ENCODE measurements around the gene CD8B.
"Not testable (repeated sequence)": the region's sequence is repeated elsewhere in the genome, so short reads cannot be mapped to it uniquely, and the experiment has no call there.

Gene CD8B

DNA sequence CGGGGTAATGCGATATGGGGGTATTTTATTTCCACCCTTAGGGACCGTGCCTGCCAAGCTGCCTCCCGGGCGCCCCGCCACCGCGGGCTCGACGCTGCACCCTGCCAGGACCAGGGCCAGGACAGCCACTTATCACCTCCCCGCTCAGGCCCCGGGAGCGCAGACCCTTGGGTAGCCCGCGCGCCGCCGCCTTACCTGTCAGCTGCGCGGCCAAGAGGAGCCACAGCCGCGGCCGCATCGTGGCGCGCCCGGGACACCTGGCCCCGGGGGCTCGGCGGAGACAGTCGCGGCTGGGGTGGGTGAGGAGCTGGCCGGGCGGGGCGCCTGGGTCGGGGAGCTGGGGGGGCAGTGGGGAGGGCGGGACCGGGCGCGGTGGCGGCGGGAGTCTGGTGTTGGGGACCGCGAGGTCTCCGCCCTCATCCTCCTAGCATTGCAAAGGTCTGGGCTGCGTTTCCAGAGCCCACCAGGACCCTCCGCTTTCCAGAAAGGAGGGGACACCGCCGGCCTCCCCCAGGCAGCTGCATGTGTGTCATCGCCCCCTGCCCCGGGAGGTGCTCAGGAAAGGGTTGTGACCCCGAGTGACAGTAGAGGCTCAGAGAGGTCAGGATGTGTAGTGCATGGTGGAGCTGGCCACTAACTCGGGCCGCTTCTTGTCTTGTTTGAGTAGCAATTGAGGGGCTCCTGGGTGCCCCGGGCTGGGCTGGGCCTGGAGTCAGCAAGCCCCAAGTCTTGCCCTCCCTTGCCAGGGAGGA lies at the start of gene CD8B:
Gene CD8B (minus strand): TSS at position 259 of the 752 bp plus-strand sequence. CDS start 21 bp downstream, at position 238.
- not testable (repeated sequence) for DNase-seq

DNA sequence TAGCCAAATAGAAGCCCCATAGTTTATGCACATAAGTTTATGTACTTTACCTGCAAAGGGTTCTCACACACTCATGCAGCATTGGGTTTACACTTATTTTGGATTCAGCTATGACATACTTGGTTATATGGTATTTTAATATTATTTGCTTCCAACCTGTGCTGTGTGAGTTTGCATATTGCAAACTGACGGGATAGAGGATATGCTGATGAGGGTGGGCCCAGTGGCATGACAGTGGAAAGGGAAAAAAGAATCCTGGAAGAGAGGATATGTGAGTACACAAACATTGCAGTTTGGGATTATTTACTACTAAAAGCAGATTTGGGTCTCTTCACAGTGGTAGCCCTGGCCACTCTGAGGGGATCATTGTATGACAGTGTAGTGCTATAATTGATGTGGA lies 44.2 kb upstream of the CD8B start:
- not testable (repeated sequence) for DNase-seq

DNA sequence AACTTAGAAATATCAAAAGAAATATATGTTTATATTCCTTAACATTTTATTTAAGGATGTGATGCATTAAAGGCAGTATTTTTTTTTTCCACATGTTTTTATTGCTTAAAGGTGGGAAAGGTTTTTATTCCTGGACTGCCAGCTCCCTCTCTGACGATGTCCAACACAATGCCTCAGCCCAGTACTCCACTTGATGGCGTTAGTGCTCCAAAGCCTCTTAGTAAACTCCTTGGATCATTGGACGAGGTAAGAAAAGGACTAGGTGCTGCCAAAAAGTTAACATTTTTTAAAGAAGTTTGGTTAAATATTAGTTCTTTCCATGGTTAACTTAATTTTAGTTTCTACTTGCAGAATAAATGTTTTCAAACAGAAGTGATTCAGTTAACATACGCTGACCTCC lies 39.0 kb upstream of the CD8B start:
- not testable (repeated sequence) for DNase-seq

DNA sequence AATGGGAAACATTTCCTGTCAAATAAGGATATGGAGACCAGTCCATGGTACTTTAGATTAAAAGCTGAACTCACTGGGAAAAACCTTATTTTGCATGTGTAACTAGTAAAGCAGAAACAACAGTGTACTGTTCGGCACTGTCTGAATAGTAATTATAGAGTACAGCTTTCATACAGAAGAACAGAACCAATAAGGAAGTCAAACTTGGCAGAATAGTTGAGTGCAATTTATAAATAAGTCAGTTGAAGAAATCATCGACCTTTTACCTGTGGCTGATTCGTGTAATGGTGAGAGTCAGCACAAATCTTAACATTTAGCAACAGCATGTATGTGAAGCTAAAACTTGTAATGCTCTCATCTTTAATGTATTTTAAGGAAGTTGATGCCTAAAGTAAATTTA lies 24.3 kb upstream of the CD8B start:
- not testable (repeated sequence) for DNase-seq

DNA sequence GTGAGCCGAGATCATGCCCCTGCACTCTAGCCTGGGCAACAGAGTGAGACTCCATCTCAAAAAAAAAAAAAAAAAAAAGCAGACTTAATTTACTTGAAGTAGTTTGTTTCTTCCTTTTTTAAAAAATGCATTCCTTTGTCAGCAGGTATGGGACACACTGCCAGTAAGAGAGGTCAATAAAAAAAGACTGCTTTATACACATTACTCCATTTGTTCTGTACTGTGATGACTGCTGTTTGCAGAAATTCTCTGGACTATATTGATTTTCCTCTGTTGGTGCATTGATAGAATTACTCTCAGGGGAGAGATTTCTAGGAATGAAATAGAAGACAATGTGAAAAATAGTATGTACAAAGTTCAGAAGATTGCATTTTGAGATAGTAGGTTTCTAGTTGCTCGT lies 21.2 kb upstream of the CD8B start:
- not testable (repeated sequence) for DNase-seq

DNA sequence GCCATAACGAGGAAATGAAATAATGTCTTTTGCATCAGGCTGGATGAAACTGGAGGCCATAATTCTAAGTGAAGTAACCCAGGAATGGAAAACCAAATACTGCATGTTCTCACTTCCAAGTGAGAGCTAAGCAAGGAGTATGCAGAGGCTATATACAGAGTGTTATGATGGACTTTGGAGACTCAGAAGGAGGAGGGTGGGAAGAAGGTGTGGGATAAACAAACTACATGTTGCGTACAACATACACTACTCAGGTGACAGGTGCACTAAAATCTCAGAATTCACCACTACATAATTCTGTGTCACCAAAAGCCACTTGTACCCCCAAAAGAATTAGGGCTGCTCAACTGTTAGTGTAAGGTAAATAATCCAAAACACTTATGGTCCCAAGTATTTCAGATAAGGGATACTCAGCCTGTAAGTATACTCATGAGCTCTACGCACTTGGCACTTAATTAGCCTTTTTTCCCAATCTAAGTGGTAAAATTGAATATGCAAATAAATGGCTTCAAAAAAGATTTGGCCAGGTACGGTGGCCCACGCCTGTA lies 20.5 kb upstream of the CD8B start:
- DNase-seq, result not testable (repeated sequence)

DNA sequence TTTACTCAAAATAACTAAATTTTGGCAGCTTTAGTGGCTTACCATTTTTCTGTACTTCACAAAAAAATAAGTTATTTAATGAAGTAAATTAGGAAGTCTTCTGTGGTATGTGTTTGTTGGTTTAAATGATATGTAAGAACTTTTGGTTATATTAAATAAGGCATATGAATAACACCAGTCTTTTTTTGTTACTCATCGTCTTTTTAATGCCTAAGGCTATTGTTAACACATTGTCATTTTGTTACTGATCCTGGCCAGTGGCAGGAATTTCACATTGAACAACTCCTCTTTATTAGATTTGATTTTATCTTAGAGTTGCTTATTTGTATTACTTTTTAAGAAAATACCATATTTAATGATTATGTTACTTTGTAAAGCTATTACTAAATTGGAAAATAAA lies 17.3 kb upstream of the CD8B start:
- not testable (repeated sequence) for DNase-seq

DNA sequence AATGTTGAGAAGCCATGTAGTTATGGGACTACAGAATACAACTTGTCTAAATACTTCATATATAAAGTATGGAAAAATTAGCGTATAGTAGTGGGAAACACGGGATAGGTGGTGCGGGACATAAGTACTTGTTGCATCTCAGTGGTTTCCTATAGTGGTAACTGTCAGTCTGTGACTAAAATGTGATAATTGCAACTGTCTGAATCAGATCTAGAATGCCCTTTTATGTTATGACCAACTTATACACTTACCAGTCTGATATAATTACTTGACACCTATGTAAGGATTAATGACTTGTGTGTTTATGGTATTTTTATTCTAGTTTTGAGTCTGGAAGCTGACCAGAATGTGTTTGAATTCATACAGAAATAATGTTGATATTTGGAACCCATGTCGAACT lies 9.3 kb upstream of the CD8B start:
- DNase-seq, result not testable (repeated sequence)

DNA sequence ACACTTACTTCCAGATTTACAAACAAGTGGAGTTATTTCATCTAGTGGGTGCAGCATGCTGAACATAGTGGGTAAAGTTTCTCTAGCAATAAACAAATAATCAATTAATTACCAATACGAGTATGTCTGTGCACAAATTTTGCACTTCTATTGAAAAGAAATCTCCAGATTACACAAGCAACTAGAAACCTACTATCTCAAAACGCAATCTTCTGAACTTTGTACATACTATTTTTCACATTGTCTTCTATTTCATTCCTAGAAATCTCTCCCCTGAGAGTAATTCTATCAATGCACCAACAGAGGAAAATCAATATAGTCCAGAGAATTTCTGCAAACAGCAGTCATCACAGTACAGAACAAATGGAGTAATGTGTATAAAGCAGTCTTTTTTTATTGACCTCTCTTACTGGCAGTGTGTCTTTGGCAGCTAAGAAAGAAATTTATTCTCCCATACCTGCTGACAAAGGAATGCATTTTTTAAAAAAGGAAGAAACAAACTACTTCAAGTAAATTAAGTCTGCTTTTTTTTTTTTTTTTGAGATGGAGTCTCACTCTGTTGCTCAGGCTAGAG lies 7.3 kb upstream of the CD8B start:
- DNase-seq, result not testable (repeated sequence)

DNA sequence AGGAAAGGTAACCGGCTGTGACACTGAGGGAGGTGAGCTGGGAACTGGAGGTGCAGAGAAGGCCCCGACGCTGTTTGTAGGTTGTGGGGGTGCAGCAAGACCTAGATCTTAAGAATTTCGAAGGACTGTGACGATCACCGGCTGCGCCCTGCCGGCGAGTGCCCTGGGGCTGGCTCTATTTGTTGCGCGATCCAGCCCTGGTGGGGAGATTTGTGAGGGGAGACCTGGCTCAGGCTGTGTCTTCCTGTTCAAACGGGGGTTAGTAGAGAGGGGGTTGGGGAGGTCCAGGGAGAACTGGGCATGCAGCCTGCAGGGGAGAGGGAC lies 656 bp upstream of the CD8B start:
- DNase-seq, result not testable (repeated sequence)

DNA sequence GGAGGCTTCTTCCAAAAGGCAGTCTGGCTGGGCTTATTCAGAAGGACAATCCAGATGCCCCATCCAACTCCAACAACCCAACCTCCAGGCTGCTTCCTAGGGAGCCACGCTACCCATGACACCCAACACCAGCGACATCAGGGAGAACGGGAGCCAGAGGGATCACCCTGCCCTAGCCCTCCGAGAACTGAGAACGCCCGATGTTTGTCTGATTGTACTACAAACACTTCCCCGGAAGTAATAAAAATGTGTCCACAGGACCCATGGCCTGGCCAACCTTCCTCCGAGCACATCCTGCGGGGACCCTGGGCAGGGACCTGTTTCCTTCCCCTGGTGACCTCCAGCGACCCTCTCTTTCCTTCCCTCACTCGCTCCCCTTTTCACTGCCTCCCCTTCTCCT lies 511 bp downstream of the CD8B start:
- not testable (repeated sequence) for DNase-seq

DNA sequence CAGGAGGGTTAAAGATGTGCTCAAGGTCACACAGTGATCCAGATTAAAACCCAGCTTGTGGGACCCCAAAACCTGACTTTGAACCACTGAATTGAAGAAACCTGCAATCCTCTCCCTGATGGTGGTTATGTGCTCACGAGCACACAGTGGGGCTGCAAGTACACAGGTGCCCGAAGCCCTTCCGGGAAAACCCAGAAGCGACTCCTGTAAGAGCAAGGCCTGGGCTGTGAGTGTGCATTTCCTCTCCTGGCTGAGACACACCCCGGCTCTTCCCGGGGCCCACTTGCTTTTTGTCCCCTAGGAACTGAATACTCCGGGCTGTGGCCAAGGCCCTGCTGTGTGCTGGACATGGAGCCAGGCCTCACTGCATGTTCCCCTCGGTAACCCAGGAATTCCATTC lies 1.1 kb downstream of the CD8B start:
- DNase-seq, result not testable (repeated sequence)

DNA sequence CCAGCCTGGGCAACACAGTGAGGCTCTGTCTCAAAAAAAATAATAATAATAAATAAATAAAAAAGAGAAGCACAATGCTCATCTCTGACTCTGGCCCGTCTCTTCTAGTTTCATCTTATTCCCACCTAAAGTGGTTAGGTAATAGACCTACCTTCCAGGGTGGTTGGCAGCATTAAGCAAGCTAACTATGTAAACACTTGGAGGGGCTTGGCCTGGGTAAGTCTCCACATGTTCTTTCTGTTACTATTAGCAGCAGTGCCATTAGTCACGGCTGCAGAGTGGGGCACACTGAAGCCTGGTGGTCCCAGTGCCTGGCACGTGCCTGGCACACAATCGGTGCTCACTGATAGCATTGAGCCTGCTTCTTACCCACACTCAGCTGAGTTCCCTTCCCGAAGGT lies 4.0 kb downstream of the CD8B start:
- DNase-seq, result not testable (repeated sequence)

DNA sequence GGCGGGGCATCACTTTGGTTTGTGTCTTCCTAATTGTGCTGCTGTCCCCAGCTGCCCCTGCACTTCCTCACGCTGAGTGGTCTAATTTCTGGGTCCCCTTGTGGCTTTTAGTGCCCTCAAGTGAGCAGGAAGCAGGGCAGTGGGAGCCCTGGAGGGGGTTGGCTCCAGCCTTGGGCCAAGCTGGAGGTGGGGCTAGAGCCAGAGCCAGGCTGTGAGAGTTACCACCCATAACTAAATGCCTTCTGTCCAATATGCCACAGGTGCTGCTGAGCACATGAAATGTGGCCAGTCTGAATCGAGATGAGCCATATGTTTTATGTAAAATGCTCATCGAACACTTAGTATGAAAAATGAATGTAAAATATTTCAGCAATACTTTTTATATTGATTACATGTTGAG lies 5.2 kb downstream of the CD8B start:
- DNase-seq, result not testable (repeated sequence)

DNA sequence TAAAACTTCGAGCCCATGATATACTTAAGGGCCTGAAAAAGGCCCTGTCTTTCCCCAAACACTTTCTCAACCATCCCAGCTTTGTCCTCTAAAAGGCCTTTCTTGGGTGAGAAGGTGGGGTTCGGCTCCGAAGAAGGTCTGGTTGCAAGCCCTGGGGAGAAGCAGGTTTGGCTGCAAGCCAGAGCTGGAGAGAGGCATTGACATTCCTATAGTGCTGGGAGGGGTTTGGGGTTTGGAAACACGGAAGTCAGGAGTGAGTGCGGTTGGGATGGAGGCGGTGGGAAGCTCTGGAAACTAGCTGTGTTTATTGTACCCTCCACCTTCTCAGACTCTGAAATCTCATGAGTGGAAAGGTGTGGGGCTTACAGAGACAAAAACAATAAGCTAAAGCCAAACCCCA lies 5.7 kb downstream of the CD8B start:
- DNase-seq, result not testable (repeated sequence)

DNA sequence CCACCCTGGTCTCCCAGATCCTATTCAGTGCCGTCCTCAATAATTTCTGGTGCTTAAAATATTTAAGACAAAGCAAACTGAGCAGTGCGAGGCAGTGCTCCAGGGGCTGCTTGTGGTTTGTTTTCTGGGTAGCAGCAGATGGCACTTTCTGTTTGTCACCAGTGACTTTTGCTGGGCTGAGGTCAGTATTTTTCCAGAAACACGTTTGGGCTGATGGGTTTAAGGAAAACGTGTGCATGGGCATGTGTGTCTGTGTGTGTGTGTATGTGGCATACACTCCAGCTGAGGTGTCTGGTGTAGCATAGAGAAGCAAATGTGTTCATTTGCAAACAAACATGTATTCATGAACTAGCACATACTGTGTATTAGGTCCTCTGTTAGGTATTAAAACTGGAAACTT lies 10.1 kb downstream of the CD8B start:
- not testable (repeated sequence) for DNase-seq

DNA sequence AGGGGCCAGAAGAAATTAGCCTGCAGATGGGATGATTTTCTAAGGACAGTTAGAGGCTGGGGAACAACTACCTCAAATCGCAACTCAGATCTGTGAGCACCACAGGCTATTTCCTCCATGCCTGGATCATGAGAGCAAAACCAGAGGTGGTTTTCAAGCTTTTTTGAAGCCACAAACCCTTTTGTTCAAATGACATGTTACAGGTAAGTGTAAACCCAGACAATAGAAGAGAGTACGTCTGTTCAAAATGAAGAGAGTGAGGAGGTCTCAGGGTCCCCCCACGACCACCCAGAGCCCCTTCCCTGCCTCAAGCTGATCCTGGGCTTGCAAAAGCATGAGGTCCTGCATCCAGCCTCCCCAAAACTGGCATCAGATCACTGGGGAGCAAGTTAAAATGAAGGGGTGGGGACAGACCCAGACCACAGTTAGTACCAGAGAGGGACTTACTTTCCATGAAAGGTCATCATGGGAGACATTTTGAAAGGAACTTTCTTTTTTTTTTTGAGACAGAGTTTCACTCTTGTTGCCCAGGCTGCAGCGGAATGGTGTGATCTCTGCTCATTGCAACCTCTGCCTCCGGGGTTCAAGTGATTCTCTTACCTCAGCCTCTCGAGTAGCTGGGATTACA lies 19.0 kb downstream of the CD8B start:
- not testable (repeated sequence) for DNase-seq

DNA sequence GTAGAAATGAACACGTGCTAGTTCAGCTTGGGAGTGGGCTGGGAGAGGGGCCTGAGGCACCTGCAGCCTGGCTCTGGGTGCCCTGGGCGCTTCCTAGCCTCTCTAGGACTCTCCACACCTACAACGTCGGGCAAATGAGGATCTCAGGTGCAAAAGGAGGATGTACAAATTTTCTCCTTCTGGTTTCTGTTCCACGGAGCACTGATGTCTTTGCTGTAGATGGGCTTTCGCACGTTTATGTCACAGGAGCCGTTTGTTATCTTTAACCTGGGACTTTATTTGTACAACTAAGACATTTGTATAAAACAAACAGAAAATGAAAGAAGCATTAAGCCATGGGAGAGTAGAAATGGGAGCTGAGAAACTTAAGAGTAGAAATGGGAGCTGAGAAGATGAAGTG lies 20.4 kb downstream of the CD8B start:
- not testable (repeated sequence) for DNase-seq

DNA sequence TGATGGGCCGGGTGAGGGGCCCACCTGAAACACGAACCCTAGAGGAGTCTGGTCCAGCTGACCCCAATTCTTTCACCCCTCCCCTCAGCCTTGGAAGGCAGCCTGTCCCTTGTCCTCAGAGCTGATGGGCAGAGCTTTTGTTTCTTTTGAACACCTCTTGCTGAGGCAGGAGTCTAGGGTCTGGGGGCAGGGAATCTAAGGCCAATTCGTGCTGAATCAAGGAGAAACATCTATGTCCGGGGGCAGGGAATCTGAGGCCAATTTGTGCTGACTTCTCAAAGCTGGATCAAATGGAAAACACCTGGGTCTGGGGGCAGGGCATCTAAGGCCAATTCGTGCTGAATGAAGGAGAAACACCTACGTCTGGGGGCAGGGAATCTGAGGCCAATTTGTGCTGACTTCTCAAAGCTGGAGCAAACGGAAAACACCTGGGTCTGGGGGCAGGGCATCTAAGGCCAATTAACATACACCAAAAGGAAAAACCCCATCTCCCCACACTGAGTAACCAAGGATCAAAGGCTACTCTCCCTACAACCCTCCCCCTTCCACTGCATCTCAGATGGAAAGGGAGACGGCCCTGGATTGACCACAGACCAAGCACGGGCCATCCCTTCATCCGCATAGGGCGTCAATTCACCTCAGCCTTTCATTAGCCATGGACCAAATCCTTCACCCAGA lies 21.7 kb downstream of the CD8B start:
- not testable (repeated sequence) for DNase-seq

DNA sequence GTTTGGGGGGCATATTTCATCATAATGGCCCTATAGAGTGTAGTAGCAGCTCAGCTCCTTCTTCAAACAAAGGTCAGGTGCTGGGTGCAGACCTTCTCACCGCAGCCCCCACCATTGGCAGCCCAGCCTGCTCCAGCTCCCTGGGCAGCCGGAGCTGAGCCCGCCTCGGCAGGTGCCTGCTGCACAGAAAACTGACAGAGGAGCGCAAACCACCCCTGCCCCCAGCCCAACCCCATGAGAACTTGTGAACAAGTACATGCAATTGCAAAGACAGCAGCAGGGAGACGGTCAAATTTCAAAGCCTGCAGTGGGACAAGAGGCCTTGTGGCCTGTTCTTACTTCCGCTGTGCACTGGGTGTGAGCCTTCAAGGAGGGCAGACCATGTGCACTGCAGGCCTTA lies 22.2 kb downstream of the CD8B start:
- DNase-seq, result not testable (repeated sequence)

DNA sequence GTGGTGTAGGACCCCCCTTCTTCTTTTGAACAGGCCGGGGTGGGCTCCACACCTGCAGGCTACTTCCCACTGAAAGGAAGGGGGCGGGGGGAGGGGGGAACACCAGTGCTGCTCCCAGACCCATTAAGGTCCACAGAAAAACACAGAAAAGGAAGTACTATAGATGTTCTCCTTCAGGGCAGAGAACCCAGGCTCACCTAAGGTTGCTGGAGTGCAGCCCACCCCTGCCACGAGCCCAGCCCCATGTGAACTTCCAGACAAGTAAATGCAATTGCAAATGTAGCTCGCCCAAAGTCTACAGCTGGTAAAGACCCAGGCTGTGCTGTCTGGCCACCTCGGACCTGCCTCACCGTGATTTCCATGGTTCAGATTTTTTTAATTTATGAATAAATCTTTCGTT lies 24.0 kb downstream of the CD8B start:
- DNase-seq, result not testable (repeated sequence)

DNA sequence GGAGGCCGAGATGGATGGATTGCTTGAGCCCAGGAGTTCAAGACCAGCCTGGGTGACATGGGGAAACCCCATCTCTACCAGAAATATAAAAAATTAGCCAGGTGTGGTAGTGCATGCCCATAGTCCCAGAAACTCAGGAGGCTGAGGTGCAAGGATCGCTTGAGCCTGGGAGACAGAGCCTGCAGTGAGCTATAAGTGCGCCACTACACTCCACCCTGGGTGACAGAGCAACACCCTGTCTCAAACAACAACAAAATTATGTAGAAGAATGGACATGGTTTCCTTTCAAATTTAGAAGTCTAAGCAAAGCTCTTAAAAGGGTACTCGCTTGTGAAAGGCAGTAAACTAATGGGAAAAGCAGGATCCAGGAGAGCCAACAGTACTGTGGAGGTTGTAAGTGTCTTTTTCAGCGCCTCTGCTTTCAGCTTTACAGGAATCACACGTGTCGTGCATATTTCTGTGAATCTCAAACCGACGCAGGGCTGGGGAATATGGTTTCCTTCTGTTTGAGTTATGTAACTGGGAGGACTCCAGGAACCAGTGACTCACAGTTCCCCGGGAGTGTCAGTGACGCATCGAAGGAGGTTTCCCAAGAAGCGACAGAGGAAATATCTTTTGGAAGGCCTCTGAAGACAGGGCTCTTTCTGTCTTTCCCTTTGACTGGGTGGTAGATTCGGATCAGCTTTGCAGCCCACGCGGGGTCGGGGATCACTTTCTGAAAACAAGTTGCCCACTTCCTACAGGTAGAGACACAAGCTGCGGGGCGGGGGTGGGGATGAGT lies 24.6 kb downstream of the CD8B start:
- peak; percentile 54 to 66 for DNase-seq

DNA sequence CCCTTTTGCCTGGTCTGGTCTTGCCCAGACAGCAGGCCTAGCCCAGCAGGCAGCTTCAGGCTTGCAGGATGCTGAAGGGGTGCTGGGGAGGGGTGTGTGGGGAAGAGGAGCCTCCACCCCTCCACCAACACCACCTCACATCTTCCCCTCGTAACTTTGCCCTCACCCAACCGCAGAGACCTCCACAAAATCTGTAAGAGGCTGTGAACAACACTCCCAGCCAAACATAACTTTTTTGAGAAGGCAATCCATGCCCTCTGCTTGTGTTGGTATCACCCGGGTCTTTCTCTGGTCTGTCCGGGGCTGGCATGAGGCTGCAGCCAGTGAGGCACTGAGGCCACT lies 26.2 kb downstream of the CD8B start:
- DNase-seq, result not testable (repeated sequence)
